Thyroid gland (tissue), 4 donors: Measurements from ENCODE around the gene FEM1C. TPM values are rescaled to one million over a fixed set of nuclear protein-coding genes. Genes with fewer than 3 reads are reported as not detected.

Experiments
- DNase-seq, 2 donors: peaks; one replicate each; pipeline ENCODE4 v3.0.0-alpha.2; 2019
- H3K27ac ChIP-seq, 3 donors: fragments of 200-600 bp; sonication (generic); 1 replicate in 2 of 3; 2 replicates in 1 of 3; pipeline ENCODE4 v1.5.1; 2016 to 2019; ENCODE audit warnings: mild to moderate bottlenecking in 1 of 3, moderate library complexity in 1 of 3
- H3K27me3 ChIP-seq: fragments of 200-600 bp; sonication (generic); one replicate; pipeline ENCODE4 v1.5.1; 2019
- H3K36me3 ChIP-seq, 2 donors: fragments of 200-600 bp; sonication (generic); one replicate each; pipeline ENCODE4 v1.5.1; 2016 to 2019
- H3K4me1 ChIP-seq, 2 donors: fragments of 200-600 bp; sonication (generic); one replicate each; pipeline ENCODE4 v1.5.1; 2017 to 2019
- H3K4me3 ChIP-seq, 3 donors: fragments of 200-600 bp; sonication (generic); replicated peaks in 1 of 3; 1 replicate in 2 of 3; 2 replicates in 1 of 3; pipeline ENCODE4 v1.5.1; 2016; ENCODE audit warnings: mild to moderate bottlenecking in 1 of 3
- H3K9me3 ChIP-seq: fragments of 200-600 bp; sonication (generic); one replicate; pipeline ENCODE4 v1.5.1; 2017
- POLR2A ChIP-seq, 2 donors: fragments of 450-650 bp; IDR thresholded peaks; one replicate each; pipeline ENCODE4 v1.6.1; 2017; ENCODE audit warnings: antibody characterized with exemption in 2 of 2, mild to moderate bottlenecking in 2 of 2, moderate library complexity in 1 of 2
- WGBS, 2 donors: methylation state at CpG; one replicate each; pipeline ENCODE4 v1.1.5; 2017; 5-methylcytosine and 5-hydroxymethylcytosine counted together
- intact Hi-C: fragments of 100-400 bp; cut with DNase I; formaldehyde crosslinking; loops from one replicate; pipeline ENCODE4 v1.15.1; 2023
- total RNA-seq, 4 donors: library from RNA; depleted of rRNA; stranded (reverse); fragments of >200 nt; gene quantifications; one replicate each; pipeline ENCODE4 v1.2.3, GENCODE V29; 2016
- TF ChIP-seq, protein P1 (sequence below), 6 experiments: fragments of 200-600 bp in 3 of 6; fragments of 450-650 bp in 3 of 6; sonication (generic) in 3 of 6; IDR thresholded peaks; one replicate each; pipeline ENCODE4 v1.5.1; 2016 to 2019; ENCODE audit warnings: antibody characterized with exemption in 6 of 6, mild to moderate bottlenecking in 2 of 6, inconsistent platforms in 1 of 6, moderate library complexity in 1 of 6

The FEM1C gene
- total RNA-seq, 4 donors from 2014 or later = 10.5 to 19.2 (median 14.2) TPM

DNA sequence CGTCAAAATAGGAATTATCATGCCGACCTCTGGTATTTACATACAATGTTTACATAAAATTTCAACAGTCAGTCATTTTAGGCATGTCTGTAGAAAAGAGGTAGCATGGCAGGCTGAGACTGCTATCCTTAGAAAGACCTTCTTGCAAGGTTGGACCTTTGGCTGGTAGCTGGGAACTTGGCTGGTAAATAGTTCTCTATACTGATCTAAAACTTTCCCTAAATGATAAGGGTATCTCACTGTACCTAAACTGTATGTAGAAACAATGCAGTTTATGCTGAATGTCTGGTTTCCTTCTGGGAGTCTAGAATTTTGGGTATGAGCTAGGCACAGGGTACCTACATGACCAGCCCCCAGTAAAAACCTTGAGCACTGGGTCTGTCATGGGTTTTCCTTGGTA lies 18.0 kb downstream of the FEM1C start:
- intact Hi-C loops = no loop called here
- DNase-seq = no peak
- Histone ChIP-seq H3K4me3 (no peak overlapping the region), H3K4me1 (peaks cover 0 to 4% of the 10 kb centered on the region in 2 donors), H3K27ac (no peak overlapping the region), H3K27me3 (no peaks in the 10 kb centered on the region), H3K36me3 (peaks cover 11 to 13% of the 10 kb centered on the region in 2 donors), H3K9me3 (no peaks in the 10 kb centered on the region)
- TF ChIP-seq POLR2A (IDR thresholded peaks at IDR 0.05) = no peak
- WGBS, 2 donors = 91 to 94% methylated on average over 2 of the region's 2 CpGs

DNA sequence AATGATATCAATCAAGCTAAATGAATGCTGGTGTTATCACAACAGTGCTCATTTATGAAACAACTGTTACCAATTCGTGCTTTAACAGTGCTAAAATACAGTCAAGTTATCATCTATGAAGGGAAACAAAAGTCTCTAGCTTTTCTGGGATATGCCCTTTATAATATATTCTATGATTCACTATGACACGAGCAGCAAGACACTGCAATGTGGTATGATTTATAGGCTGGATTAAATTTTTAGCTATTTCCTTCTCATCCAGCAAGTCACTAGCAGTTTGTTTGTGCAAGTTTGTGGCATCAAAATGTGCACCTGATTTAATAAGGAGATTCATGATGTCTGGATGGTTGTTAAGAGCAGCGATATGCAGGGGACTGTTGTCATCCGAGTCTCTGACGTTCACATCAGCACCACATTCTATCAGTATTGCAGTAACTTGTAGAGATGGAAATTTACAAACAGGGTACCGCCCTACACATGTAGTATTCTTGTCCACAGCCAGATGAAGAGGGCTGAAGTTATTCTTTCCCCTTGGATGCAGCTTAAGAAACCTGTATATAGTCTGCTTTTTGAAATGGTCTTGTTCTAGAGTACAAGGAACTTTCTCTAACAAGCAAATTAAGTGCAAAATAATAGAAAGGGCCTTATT lies 20.3 kb downstream of the FEM1C start:
- no peak for DNase-seq
- Histone ChIP-seq H3K36me3 (peaks cover 11 to 13% of the 10 kb centered on the region in 2 donors), H3K4me1 (no peaks in the 10 kb centered on the region), H3K4me3 (no peak overlapping the region), H3K9me3 (no peaks in the 10 kb centered on the region), H3K27me3 (no peaks in the 10 kb centered on the region), H3K27ac (no peak overlapping the region)
- TF ChIP-seq POLR2A (IDR thresholded peaks at IDR 0.05) = no peak
- TF ChIP-seq, protein P1, sequence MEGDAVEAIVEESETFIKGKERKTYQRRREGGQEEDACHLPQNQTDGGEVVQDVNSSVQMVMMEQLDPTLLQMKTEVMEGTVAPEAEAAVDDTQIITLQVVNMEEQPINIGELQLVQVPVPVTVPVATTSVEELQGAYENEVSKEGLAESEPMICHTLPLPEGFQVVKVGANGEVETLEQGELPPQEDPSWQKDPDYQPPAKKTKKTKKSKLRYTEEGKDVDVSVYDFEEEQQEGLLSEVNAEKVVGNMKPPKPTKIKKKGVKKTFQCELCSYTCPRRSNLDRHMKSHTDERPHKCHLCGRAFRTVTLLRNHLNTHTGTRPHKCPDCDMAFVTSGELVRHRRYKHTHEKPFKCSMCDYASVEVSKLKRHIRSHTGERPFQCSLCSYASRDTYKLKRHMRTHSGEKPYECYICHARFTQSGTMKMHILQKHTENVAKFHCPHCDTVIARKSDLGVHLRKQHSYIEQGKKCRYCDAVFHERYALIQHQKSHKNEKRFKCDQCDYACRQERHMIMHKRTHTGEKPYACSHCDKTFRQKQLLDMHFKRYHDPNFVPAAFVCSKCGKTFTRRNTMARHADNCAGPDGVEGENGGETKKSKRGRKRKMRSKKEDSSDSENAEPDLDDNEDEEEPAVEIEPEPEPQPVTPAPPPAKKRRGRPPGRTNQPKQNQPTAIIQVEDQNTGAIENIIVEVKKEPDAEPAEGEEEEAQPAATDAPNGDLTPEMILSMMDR (IDR thresholded peaks at IDR 0.05) = no peak
- WGBS, 2 donors = 95 to 98% methylated on average over 6 of the region's 6 CpGs
- intact Hi-C loops = no loop called here

DNA sequence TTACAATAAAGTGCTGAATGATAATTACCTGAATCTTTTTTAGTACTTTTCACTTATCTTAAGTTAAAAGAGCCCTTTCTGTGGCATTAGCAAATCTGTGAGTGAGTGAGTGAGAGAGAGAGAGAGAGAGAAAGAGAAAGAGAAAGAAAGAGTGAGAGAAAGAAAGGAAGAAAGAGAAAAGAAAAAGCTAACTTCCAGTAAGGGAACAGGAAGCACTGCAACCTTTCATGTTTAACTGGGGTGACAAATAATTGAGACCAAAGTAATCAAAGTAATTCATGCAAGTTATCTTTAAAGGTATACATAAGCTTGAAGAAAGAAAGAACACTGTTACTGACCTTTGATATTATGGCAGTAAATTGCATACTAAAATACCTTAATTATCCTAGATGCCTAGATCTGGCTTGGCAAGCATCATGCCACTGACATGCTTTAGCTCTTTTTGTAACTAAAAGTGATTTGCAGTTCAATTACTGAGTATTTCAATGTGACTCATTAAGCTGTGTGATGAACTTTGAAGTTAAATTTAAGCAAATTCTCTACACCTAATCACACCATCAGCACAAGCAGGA lies 21.7 kb downstream of the FEM1C start:
- Histone ChIP-seq H3K27me3 (no peaks in the 10 kb centered on the region), H3K9me3 (no peaks in the 10 kb centered on the region), H3K4me3 (no peak overlapping the region), H3K4me1 (no peaks in the 10 kb centered on the region), H3K27ac (no peak overlapping the region), H3K36me3 (peaks cover 11 to 13% of the 10 kb centered on the region in 2 donors)
- no peak for DNase-seq
- no peak for TF ChIP-seq POLR2A (IDR thresholded peaks at IDR 0.05)
- TF ChIP-seq, protein P1 (IDR thresholded peaks at IDR 0.05) = no peak
- intact Hi-C loops = no loop called here

DNA sequence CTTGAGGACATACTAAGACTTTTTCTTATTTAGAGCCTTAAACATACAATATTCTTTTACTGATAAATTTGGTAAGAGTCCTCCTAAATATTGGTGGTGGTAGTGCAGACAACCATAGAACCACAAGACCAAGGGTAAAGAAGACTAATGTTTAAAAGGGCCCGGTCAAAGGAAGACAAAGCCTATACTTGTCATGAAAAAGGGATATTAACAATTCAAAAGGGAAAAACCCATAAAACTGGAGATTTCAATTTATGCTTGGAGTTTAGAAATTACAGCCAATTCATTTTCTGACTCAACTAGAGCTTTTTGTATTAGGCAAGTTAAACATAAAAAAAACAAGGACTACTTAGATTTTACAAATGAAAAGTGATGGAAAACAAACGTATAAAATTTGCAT lies 24.4 kb downstream of the FEM1C start:
- no peaks in the 10 kb centered on the region for H3K27me3 ChIP-seq
- no peaks in the 10 kb centered on the region for H3K9me3 ChIP-seq
- 92 to 97% methylated on average over 2 of the region's 2 CpGs for WGBS, 2 donors
- H3K27ac ChIP-seq = no peak overlapping the region
- intact Hi-C loops = no loop called here
- DNase-seq = no peak
- no peaks in the 10 kb centered on the region for H3K4me1 ChIP-seq
- no peak for TF ChIP-seq POLR2A (IDR thresholded peaks at IDR 0.05)
- TF ChIP-seq, protein P1 (IDR thresholded peaks at IDR 0.05) = no peak
- no peak overlapping the region for H3K4me3 ChIP-seq
- H3K36me3 ChIP-seq = peaks cover 11 to 12% of the 10 kb centered on the region in 2 donors

DNA sequence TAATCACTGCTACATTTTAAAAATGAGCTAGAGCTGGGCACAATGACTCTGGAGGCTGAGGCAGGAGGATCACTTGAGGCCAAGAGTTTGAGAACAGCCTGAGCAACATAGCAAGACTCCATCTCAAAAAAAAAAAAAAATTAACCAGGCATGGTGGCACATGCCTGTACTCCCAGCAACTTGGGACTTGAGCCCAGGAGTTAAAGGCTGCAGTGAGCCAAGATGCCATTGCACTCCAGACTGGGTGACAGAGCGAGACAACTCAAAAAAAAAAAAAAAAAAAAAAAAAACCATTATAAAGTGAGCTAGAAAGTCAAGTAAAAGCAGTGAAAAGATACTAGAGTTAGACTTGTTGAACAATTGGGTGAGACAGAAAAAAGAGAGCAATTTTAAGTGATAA lies 28.2 kb downstream of the FEM1C start:
- Histone ChIP-seq H3K36me3 (no peaks in the 10 kb centered on the region), H3K4me1 (no peaks in the 10 kb centered on the region), H3K9me3 (no peaks in the 10 kb centered on the region), H3K27me3 (no peaks in the 10 kb centered on the region), H3K27ac (no peak overlapping the region), H3K4me3 (no peak overlapping the region)
- 36 to 67% methylated on average over 1 of the region's 1 CpG for WGBS, 2 donors
- no peak for TF ChIP-seq POLR2A (IDR thresholded peaks at IDR 0.05)
- TF ChIP-seq, protein P1 (IDR thresholded peaks at IDR 0.05) = no peak
- intact Hi-C loops = no loop called here
- DNase-seq = peak; percentile 6 to 36
